GM18867 (cell line): Measurements from ENCODE around the gene GUSB.
"Not testable (repeated sequence)": the region's sequence is repeated elsewhere in the genome, so short reads cannot be mapped to it uniquely, and the experiment has no call there.

Source experiments
- ATAC-seq: cut with Tn5 transposase; IDR thresholded peaks from one replicate; pipeline ENCODE4 v1.9.1; 2021; ENCODE audit warnings: mild to moderate bottlenecking, moderate library complexity; ENCODE audit not compliant: unreplicated experiment

Gene GUSB

DNA sequence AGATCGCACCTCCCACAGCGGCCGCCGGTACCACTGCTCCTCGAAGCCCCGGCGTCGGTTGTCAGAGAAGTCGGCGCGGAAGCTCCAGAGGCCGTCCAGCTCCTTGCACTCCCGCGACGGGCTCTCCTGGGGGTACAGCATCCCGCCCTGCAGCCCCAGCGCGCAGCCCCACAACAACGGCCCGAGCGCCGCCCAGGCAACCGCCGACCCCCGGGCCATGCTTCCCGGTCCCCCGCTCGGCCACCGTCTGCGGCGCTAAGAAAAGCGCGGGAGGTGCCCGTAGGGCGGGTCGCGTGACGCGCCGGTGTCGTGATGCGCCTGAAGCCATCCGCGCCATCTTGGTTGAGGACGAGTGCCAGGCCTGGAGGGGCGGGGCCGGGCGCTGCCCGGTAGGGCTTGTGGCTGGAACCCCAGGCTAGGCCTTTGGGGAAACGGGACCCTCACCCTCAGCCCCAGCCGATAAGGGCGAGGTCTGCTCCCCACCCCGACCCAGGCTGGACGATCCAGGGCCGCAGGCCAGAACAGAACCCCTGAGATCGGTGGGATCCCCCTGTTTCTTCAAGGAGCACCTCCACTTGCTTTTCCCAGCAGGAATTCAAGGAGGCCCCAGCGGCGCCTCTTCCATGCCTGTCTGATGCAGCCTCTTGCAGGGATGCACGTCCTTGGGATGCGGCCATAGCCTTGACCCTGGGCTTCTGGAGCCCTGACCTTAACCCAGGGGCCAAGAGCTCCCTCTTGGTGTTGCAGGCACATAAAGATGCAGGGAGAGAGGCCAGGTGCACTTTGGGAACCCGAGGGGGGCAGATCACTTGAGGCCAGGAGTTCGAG lies at the start of gene GUSB:
Gene GUSB, minus strand, starts transcription at position 249 of the 828 bp plus-strand sequence. Its CDS starts 30 bp downstream, at position 219.
- peak; percentile 87 for ATAC-seq

DNA sequence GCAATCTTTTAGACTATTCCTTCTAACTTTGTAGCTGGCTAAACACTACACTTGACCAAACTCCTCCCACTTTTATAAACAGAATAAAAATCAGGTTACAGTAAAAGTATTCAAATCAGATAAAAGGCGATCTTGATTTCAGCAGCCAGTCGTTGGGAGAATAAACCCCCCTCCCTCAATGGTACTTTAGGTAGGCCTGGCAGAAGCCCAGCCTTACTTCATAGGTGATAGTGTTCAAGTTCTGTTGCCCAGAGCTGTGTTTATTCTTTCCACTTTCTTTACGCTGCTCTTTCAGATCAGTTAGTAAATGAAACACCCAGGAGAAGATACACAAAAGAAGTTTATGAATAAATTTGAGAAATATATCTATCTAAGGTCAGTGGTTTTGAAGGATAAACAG lies 46.3 kb upstream of the GUSB start:
- ATAC-seq, result not testable (repeated sequence)

DNA sequence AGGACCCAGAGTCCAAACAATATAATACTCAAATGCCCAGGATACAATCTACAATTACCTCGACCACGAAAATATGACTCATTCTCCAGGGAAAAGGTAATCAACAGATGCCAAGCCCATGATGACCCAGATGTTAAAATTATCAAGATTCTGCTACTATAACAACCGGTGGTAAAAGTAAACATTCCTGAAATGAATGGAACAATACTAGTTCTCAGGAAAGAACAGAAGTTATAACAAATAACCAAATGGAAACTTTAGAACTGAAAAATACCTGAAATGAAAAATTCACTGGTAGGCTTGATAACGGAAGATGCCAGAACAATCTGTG lies 34.1 kb upstream of the GUSB start:
- ATAC-seq, result no peak

DNA sequence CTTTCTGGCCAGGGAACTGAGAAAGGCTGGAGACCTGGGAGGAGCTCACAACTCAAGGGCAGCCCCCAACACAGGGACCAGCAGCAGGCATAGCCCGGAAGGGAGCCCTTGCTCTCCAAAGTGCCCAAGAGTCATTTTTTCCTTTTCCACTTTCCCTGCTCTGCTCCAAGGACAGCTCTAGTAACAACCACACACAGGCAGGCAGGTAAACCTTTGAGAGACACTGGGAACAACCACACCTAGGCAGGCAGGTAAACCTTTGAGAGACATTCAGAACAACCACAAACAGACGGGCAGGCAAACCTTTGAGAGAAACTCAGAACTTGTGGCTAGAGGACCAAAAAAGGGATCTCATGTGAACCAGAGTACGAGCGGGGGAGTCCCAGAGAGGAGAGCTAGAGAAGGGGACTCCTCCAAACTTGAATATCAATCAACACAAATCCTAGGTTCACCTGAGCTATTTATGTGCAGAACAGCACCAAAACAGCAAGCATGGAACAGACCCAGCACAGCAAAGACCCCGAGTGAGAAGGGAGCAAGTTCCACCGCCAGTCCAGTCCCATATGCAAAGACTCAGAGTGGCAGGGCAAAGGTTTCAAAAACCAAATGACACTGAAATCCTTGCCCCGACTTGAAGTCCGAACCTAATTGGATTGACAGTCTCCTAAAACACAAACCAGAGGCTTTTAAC lies 33.6 kb upstream of the GUSB start:
- no peak for ATAC-seq

DNA sequence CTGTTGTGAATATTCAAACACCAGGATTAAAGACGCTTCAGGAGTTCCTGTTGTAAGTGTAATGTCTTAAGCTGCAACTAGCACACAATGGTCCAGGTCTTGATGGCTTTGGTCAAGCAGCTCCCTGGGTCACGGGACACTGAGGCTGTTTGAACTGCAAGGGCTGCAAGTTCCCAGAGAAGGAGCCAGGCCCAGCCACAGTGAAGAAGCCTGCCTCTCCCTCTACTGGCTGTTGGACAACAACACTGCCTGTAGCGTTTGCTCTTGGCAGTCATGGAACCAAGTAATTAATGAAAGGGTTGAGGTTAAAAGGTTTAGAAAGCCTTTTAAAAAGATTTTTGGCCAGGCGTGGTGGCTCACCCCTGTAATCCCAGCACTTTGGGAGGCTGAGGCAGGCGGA lies 31.9 kb upstream of the GUSB start:
- ATAC-seq, result no peak

DNA sequence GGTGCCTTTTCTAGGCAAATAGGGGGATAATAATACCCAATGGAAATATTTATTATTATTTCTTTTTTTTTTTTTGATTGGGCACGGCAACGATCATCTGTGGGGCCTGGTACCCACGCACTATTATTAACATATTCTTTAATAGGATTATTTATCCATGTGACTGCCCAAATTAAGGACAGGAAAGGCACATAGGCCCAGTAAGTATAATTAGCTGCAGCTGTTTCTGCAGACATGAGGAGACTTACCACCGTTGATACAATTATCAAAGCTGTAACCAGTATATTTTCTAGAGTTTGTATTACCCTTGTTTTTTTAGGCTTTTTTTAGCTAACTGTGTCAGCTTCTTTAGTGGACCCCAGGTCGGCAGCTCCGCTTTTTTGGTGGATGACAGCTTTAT lies 25.2 kb upstream of the GUSB start:
- no peak for ATAC-seq

DNA sequence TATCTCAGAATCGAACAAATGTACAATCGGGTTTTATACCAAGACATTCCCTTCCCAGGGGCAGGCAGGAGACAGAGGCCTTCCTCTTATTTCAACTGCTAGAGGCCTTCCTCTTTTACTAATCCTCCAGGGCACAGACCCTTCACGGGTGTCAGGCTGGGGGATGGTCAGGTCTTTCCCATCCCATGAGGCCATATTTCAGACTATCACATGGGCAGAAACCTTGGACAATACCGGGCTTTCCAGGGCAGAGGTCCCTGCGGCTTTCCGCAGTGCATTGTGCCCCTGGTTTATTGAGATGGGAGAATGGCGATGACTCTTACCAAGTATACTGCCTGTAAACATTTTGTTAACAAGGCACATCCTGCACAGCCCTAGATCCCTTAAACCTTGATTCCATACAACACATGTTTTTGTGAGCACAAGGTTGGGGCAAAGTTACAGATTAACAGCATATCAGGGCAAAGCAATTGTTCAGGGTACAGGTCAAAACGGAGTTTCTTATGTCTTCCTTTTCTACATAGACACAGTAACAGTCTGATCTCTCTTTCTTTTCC lies 23.2 kb upstream of the GUSB start:
- not testable (repeated sequence) for ATAC-seq

DNA sequence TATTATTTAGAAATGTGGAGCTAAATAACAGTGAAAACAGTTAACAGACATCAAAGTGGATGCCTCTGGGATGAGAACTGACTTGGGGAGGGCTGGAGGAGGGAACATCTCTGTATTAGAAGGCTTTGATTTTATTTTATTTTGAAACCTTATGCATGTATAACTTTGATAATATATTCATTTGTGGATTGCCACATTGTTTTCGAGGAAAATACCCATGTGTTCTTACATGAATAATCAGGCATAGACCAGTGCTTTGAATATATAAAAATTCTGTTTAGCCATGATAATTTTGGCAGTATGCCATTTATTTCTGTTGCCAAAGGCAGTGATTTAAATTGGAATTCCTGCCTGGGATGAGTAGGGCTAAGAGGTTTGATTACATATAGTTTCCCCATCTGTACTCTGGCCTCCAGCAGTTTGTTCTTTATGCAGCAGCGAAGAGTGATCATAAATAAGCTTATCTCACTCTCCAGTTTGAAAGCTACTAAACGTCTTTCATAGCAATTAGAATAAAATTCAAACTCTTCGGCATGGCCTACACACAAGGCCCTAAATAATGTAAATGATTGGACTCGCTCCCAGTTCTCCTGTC lies 18.9 kb upstream of the GUSB start:
- not testable (repeated sequence) for ATAC-seq

DNA sequence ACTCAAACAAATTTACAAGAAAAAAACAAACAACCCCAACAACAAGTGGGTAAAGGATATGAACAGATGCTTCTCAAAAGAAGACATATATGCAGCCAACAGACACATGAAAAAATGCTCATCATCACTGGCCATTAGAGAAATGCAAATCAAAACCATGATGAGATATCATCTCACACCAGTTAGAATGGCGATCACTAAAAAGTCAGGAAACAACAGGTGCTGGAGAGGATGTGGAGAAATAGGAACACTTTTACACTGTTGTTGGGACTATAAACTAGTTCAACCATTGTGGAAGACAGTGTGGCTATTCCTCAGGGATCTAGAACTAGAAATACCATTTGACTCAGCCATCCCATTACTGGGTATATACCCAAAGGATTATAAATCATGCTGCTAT lies 13.0 kb upstream of the GUSB start:
- ATAC-seq, result not testable (repeated sequence)

DNA sequence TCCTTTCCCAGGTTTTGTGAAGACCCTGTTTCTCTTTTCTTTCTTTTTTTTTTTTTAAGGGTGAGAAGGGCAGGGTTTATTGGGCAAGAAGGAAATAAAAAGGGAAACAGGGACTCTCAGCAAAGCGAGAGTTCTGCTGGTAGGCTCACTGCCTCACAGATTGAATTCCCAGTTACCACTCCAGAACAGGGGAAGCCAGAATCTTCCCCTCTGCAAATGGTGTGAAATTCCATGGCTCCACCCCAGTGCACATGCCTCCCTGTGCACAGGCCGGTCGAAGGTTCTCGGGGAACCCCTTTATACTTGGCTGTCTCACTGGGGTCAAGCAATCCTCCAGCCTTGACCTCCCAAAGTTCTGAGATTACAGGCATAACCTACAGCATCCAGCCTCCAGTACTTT lies 10.5 kb upstream of the GUSB start:
- no peak for ATAC-seq

DNA sequence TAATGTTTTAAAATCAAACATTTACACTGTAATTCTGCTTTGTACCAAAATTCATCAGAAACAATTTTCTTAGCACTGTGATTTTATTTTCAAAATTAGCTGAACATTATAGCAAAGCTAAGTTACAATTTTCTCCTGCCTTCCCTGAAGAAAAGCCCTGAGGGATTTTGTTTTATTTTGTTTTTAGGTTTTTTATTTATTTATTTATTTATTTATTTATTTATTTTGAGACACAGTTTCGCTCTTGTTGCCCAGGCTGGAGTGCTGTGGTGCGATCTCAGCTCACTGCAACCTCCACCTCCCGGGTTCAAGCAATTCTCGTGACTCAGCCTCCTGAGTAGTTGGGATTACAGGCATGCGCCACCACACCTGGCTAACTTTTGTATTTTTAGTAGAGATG lies 9.8 kb upstream of the GUSB start:
- ATAC-seq, result not testable (repeated sequence)

DNA sequence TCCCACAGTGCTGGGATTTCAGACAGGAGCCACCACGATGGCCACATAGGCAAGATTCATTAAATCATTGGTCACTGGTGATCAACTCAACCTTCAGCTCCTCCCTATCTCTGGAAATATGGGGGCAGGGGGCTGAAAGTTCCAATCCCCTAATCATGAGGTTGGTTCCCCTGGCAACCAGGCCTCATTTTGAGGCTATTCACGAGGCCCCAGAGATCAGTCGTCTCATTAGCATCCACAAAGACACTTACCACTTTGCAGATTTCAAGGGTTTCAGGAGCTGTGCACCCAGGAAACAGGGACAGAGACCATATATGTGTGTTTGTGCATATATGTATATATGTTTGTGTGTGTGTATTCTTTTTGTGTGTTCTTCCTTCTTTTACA lies 7.7 kb upstream of the GUSB start:
- no peak for ATAC-seq

DNA sequence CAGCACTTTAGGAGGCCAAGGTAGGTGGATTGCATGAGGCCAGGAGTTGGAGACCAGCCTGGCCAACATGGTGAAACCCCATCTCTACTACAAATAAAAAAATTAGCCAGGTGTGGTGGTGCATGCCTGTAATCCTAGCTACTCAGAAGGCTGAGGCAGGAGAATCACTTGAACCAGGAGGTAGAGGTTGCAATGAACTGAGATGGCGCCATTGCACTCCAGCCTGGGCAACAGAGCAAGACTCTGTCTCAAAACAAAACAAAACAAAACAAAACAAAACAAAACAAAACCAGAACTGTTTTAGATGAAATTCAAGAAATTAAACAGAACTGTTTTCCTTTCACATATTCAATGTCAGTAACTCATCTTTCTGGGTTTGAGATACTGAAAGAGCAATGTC lies 6.5 kb upstream of the GUSB start:
- ATAC-seq, result not testable (repeated sequence)

DNA sequence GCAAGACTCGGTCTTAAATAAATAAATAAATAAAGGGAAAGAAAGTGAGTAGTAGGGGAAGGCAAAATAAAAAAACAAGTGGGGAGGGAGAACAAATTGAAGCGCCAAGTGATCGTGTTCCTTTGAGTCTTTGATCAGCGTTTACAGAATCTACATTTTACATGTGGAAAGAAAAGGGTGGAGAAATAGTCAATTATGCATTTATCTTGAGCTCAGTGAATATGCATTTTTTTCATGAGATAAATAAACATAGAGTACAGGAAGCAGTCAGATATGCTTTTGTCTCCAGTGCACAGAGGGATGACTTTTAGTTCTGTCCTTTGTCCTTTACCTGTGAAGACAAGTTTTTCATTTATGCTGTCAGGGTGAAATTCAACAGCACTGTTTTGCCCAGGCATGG lies 6.1 kb upstream of the GUSB start:
- ATAC-seq, result no peak

DNA sequence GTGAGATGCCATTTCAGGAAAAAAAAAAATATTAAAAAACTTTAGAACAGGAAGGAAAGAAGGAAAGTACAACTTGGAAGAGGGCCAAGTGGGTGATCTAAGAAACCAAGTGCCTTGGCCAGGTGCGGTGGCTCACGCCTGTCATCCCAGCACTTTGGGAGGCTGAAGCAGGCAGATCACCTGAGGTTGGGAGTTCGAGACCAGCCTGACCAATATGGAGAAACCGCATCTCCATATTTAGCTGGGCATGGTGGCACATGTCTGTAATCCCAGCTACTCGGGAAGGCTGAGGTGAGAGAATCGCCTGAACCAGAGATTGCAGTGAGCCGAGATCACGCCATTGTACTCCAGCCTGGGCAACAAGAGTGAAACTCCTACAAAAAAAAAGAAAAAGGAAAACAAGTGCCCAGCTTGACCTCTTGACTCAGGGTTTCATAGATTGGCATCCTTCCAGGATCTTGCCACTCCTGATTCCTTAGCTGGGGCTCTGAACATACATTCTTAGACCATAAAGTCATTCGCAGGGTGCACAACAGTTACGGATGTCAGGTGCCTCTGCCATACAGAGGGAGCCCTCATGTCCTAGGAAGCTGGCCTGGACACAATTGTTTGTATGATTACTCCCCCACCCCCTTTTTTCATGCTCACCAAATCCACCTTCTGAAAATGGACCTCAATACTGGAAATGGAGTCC lies 2.1 kb upstream of the GUSB start:
- no peak for ATAC-seq

DNA sequence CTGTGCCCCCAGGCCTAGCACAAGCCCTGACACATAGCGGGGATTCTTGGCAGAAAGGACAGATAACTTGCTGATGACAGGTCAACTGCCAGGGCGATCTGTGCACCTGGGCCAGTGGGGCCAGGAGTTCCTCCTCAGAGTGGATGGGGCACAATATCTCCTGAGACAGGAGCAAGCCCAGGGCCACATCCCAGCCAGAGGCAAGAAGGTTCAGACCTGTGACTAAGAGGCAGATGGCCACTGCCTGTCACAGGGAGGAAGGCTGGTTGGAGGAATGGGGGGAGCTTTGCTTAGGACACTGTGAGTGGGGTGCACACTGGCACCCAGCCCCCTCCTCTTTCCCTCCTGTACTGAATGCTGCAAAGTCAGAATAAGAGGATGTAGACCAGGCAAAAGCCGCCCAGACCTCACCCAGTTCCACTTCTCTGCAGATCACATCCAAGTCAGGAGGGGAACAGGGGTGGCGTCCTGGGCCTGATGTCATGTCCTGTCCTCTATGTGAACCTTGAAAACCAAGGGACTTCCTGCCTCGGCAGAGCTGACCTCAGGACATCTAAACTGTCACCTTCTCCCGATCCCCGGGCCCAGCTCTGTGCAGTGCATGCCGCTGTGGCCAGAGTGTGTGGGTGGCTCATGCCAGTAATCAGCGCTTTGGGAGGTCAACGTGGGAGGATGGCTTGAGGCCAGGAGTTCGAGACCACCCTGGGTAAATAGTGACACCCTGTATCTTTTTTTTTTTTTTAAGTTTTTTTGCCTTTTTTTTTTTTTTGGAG lies 1.3 kb downstream of the GUSB start:
- peak; percentile 60 for ATAC-seq

DNA sequence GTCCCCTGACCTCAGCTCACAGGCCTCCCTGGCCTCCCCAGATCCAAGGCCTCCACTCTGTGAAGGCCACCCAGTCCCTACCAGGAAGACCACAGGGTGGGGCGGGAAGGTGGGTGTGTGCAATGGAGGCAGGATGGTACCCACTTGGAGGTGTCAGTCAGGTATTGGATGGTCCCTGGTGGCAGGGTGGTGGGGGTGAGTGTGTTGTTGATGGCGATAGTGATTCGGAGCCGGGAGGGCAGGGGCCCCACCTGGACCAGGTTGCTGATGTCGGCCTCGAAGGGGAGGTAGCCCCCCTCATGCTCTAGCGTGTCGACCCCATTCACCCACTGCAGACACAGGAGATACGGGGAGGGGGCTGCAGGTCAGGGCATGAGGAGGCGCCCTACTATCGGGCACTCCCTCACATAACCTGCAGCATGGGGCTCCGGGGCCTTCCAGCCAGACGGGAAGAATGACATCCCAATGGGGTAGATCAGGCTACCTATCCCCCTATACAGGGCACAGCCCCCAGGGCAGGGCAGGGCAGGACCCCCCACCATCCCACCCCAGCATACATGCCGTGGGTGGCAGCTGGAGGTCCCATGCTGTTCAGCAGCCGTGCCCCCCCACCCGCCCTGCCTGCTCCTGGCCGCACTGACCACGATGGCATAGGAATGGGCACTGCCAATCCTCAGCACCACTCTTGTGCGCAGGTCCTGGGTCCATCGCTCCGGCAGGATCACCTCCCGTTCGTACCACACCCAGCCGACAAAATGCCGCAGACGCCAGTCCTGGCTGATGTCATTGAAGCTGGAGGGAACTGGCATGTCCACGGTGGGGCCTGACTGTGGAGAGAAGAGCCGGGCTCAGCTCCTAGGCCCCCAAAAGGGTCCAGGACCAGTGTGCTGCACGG lies 2.2 kb downstream of the GUSB start:
- no peak for ATAC-seq

DNA sequence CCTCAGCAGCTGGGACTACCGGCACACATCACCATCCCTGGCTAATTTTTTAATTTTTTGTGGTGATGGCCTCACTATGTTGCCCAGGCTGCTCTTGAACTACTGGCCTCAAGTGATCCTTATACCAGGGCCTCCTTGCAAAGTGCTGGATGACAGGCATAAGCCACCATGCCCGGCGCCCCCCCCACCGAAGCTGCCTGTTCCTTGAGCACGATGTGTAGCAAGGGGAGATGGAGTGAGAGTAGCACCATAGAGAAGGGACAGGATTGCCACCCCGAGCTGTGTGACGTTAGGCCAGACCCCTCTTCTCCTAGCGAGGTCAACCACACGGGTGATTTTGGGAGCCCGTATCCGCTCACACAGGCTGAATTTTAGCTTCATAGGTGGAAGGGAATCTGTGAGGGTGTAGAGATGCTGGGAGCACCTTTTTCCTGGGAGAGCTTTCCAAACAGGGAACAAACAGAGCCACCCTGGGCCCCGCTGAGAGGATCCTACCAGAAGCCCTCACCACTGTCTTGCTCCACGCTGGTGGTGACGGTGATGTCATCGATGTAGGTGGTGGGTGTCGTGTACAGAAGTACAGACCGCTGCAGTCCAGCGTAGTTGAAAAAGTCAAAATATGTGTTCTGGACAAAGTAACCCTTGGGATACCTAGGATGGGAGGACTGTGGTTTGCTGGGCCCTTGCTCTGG lies 3.0 kb downstream of the GUSB start:
- ATAC-seq, result no peak

DNA sequence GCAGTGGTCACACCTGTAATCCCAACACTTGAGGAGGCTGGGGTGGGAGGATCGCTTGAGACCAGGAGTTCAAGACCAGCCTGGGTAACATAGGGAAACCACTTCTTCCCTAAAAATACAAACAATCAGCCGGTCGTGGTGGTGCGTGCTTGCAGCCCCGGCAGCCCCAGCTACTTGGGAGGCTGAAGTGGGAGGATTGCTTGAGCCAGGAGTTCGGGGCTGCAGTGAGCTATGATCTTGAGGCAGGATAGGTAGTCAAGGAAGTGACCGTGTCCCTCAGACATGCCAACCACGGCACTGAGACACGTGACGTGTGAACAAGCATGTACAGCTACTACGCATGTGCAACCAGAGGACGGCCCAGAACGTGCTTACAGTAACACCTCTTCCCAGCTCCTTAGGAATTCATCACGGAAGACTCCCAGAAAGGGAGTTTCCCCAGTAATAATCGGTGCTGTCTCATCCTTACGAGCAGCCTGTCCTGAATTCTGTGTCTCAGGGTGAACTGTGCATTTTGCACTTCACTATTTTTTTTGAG lies 5.3 kb downstream of the GUSB start:
- ATAC-seq, result no peak
